ENCODE results near the gene ZKSCAN1.
"Not testable (repeated sequence)": the region's sequence is repeated elsewhere in the genome, so short reads cannot be mapped to it uniquely, and the experiment has no call there.

DNA sequence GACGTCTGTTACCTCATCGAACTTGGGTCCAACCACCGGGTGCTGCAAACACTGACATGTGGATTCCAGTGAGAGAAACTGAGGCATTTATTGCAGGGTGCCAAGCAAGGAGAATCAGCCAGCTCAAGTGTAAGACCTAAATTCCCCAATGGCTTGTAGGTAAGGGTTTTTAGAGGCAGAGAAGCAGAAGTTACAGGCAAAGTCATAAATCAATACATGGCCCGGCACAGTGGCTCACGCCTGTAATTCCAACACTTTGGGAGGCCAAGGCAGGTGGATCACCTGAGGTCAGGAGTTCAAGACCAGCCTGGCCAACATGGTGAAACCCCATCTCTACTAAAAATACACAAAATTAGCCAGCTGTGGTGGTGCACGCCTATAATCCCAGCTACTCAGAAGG, 23.9 kb upstream of the ZKSCAN1 start:
- TF ChIP-seq, protein P1, sequence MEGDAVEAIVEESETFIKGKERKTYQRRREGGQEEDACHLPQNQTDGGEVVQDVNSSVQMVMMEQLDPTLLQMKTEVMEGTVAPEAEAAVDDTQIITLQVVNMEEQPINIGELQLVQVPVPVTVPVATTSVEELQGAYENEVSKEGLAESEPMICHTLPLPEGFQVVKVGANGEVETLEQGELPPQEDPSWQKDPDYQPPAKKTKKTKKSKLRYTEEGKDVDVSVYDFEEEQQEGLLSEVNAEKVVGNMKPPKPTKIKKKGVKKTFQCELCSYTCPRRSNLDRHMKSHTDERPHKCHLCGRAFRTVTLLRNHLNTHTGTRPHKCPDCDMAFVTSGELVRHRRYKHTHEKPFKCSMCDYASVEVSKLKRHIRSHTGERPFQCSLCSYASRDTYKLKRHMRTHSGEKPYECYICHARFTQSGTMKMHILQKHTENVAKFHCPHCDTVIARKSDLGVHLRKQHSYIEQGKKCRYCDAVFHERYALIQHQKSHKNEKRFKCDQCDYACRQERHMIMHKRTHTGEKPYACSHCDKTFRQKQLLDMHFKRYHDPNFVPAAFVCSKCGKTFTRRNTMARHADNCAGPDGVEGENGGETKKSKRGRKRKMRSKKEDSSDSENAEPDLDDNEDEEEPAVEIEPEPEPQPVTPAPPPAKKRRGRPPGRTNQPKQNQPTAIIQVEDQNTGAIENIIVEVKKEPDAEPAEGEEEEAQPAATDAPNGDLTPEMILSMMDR (IDR thresholded peaks at IDR 0.05): not testable (repeated sequence)
- not testable (repeated sequence) for TF ChIP-seq EP300 (IDR thresholded peaks at IDR 0.05)

Measured in gastroesophageal sphincter (tissue), 3 donors.